ENCODE data around the gene BRIP1.

Gene BRIP1

GRCh38 chr17:61794242-61794641, 69.1 kb downstream of the BRIP1 start:
- Histone ChIP-seq H3K4me3 (ENCODE audit: low read length in 2 of 2) (no peak overlapping the region), H3K9ac (ENCODE audit: low read depth in 1 of 2, low read length in 2 of 2) (no peak overlapping the region), H3K27me3 (ENCODE audit: control insufficient read depth in 2 of 2, insufficient read depth in 2 of 2, low read length in 2 of 2) (no peaks in the 10 kb centered on the region), H3K27ac (ENCODE audit: low read depth in 2 of 2, low read length in 2 of 2) (no peak overlapping the region), H3K4me1 (ENCODE audit: control insufficient read depth in 2 of 2, insufficient read depth in 2 of 2, low read length in 2 of 2) (no peaks in the 10 kb centered on the region), H3K9me3 (ENCODE audit: control insufficient read depth in 2 of 2, low read length in 2 of 2) (no peaks in the 10 kb centered on the region), H3K36me3 (ENCODE audit: control insufficient read depth in 2 of 2, insufficient read depth in 2 of 2, low read length in 2 of 2) (no peaks in the 10 kb centered on the region)

GRCh38 chr17:61793565-61793964, 69.8 kb downstream of the BRIP1 start:
- Histone ChIP-seq H3K36me3 (ENCODE audit: control insufficient read depth in 2 of 2, insufficient read depth in 2 of 2, low read length in 2 of 2) (no peaks in the 10 kb centered on the region), H3K9me3 (ENCODE audit: control insufficient read depth in 2 of 2, low read length in 2 of 2) (no peaks in the 10 kb centered on the region), H3K4me3 (ENCODE audit: low read length in 2 of 2) (no peak overlapping the region), H3K9ac (ENCODE audit: low read depth in 1 of 2, low read length in 2 of 2) (no peak overlapping the region), H3K27ac (ENCODE audit: low read depth in 2 of 2, low read length in 2 of 2) (no peak overlapping the region), H3K4me1 (ENCODE audit: control insufficient read depth in 2 of 2, insufficient read depth in 2 of 2, low read length in 2 of 2) (no peaks in the 10 kb centered on the region), H3K27me3 (ENCODE audit: control insufficient read depth in 2 of 2, insufficient read depth in 2 of 2, low read length in 2 of 2) (no peaks in the 10 kb centered on the region)

GRCh38 chr17:61789872-61790271, 73.5 kb downstream of the BRIP1 start:
- Histone ChIP-seq H3K9ac (ENCODE audit: low read depth in 1 of 2, low read length in 2 of 2) (no peak overlapping the region), H3K9me3 (ENCODE audit: control insufficient read depth in 2 of 2, low read length in 2 of 2) (no peaks in the 10 kb centered on the region), H3K27me3 (ENCODE audit: control insufficient read depth in 2 of 2, insufficient read depth in 2 of 2, low read length in 2 of 2) (no peaks in the 10 kb centered on the region), H3K36me3 (ENCODE audit: control insufficient read depth in 2 of 2, insufficient read depth in 2 of 2, low read length in 2 of 2) (no peaks in the 10 kb centered on the region), H3K4me1 (ENCODE audit: control insufficient read depth in 2 of 2, insufficient read depth in 2 of 2, low read length in 2 of 2) (no peaks in the 10 kb centered on the region), H3K4me3 (ENCODE audit: low read length in 2 of 2) (no peak overlapping the region), H3K27ac (ENCODE audit: low read depth in 2 of 2, low read length in 2 of 2) (no peak overlapping the region)

- Histone ChIP-seq H3K27me3 (ENCODE audit: control insufficient read depth in 2 of 2, insufficient read depth in 2 of 2, low read length in 2 of 2) (no peaks in the 10 kb centered on the region), H3K4me3 (ENCODE audit: low read length in 2 of 2) (no peak overlapping the region), H3K9ac (ENCODE audit: low read depth in 1 of 2, low read length in 2 of 2) (no peak overlapping the region), H3K9me3 (ENCODE audit: control insufficient read depth in 2 of 2, low read length in 2 of 2) (no peaks in the 10 kb centered on the region), H3K4me1 (ENCODE audit: control insufficient read depth in 2 of 2, insufficient read depth in 2 of 2, low read length in 2 of 2) (no peaks in the 10 kb centered on the region), H3K27ac (ENCODE audit: low read depth in 2 of 2, low read length in 2 of 2) (no peak overlapping the region), H3K36me3 (ENCODE audit: control insufficient read depth in 2 of 2, insufficient read depth in 2 of 2, low read length in 2 of 2) (no peaks in the 10 kb centered on the region)
Measured at GRCh38 chr17:61786088-61786487, 77.2 kb downstream of the BRIP1 start.

- no peaks in the 10 kb centered on the region for H3K4me1 ChIP-seq (ENCODE audit: control insufficient read depth in 2 of 2, insufficient read depth in 2 of 2, low read length in 2 of 2)
- no peaks in the 10 kb centered on the region for H3K36me3 ChIP-seq (ENCODE audit: control insufficient read depth in 2 of 2, insufficient read depth in 2 of 2, low read length in 2 of 2)
- H3K9ac ChIP-seq (ENCODE audit: low read depth in 1 of 2, low read length in 2 of 2): no peak overlapping the region
- no peaks in the 10 kb centered on the region for H3K9me3 ChIP-seq (ENCODE audit: control insufficient read depth in 2 of 2, low read length in 2 of 2)
- no peaks in the 10 kb centered on the region for H3K27me3 ChIP-seq (ENCODE audit: control insufficient read depth in 2 of 2, insufficient read depth in 2 of 2, low read length in 2 of 2)
- no peak overlapping the region for H3K27ac ChIP-seq (ENCODE audit: low read depth in 2 of 2, low read length in 2 of 2)
- H3K4me3 ChIP-seq (ENCODE audit: low read length in 2 of 2): no peak overlapping the region
Measured at GRCh38 chr17:61784510-61784909, 78.8 kb downstream of the BRIP1 start.

GRCh38 chr17:61783556-61784304, 79.6 kb downstream of the BRIP1 start:
- Histone ChIP-seq H3K9ac (ENCODE audit: low read depth in 1 of 2, low read length in 2 of 2) (no peak overlapping the region), H3K27ac (ENCODE audit: low read depth in 2 of 2, low read length in 2 of 2) (no peak overlapping the region), H3K9me3 (ENCODE audit: control insufficient read depth in 2 of 2, low read length in 2 of 2) (no peaks in the 10 kb centered on the region), H3K4me1 (ENCODE audit: control insufficient read depth in 2 of 2, insufficient read depth in 2 of 2, low read length in 2 of 2) (no peaks in the 10 kb centered on the region), H3K36me3 (ENCODE audit: control insufficient read depth in 2 of 2, insufficient read depth in 2 of 2, low read length in 2 of 2) (no peaks in the 10 kb centered on the region), H3K27me3 (ENCODE audit: control insufficient read depth in 2 of 2, insufficient read depth in 2 of 2, low read length in 2 of 2) (no peaks in the 10 kb centered on the region), H3K4me3 (ENCODE audit: low read length in 2 of 2) (no peak overlapping the region)

- H3K27ac ChIP-seq (ENCODE audit: low read depth in 2 of 2, low read length in 2 of 2): no peak overlapping the region
- H3K4me3 ChIP-seq (ENCODE audit: low read length in 2 of 2): no peak overlapping the region
- H3K9me3 ChIP-seq (ENCODE audit: control insufficient read depth in 2 of 2, low read length in 2 of 2): no peaks in the 10 kb centered on the region
- no peaks in the 10 kb centered on the region for H3K4me1 ChIP-seq (ENCODE audit: control insufficient read depth in 2 of 2, insufficient read depth in 2 of 2, low read length in 2 of 2)
- no peak overlapping the region for H3K9ac ChIP-seq (ENCODE audit: low read depth in 1 of 2, low read length in 2 of 2)
- H3K27me3 ChIP-seq (ENCODE audit: control insufficient read depth in 2 of 2, insufficient read depth in 2 of 2, low read length in 2 of 2): no peaks in the 10 kb centered on the region
- H3K36me3 ChIP-seq (ENCODE audit: control insufficient read depth in 2 of 2, insufficient read depth in 2 of 2, low read length in 2 of 2): no peaks in the 10 kb centered on the region
Measured at GRCh38 chr17:61783120-61783519, 80.2 kb downstream of the BRIP1 start.

GRCh38 chr17:61782683-61783082, 80.6 kb downstream of the BRIP1 start:
- no peak overlapping the region for H3K4me3 ChIP-seq (ENCODE audit: low read length in 2 of 2)
- H3K9ac ChIP-seq (ENCODE audit: low read depth in 1 of 2, low read length in 2 of 2): no peak overlapping the region
- no peaks in the 10 kb centered on the region for H3K27me3 ChIP-seq (ENCODE audit: control insufficient read depth in 2 of 2, insufficient read depth in 2 of 2, low read length in 2 of 2)
- no peak overlapping the region for H3K27ac ChIP-seq (ENCODE audit: low read depth in 2 of 2, low read length in 2 of 2)
- no peaks in the 10 kb centered on the region for H3K9me3 ChIP-seq (ENCODE audit: control insufficient read depth in 2 of 2, low read length in 2 of 2)
- no peaks in the 10 kb centered on the region for H3K4me1 ChIP-seq (ENCODE audit: control insufficient read depth in 2 of 2, insufficient read depth in 2 of 2, low read length in 2 of 2)
- H3K36me3 ChIP-seq (ENCODE audit: control insufficient read depth in 2 of 2, insufficient read depth in 2 of 2, low read length in 2 of 2): no peaks in the 10 kb centered on the region

- H3K27me3 ChIP-seq (ENCODE audit: control insufficient read depth in 2 of 2, insufficient read depth in 2 of 2, low read length in 2 of 2): no peaks in the 10 kb centered on the region
Measured at GRCh38 chr17:61775364-61775763, 88.0 kb downstream of the BRIP1 start.

GRCh38 chr17:61774724-61775123, 88.6 kb downstream of the BRIP1 start:
- Histone ChIP-seq H3K27me3 (ENCODE audit: control insufficient read depth in 2 of 2, insufficient read depth in 2 of 2, low read length in 2 of 2) (no peaks in the 10 kb centered on the region), H3K36me3 (ENCODE audit: control insufficient read depth in 2 of 2, insufficient read depth in 2 of 2, low read length in 2 of 2) (no peaks in the 10 kb centered on the region), H3K9ac (ENCODE audit: low read depth in 1 of 2, low read length in 2 of 2) (no peak overlapping the region), H3K4me1 (ENCODE audit: control insufficient read depth in 2 of 2, insufficient read depth in 2 of 2, low read length in 2 of 2) (no peaks in the 10 kb centered on the region), H3K4me3 (ENCODE audit: low read length in 2 of 2) (no peak overlapping the region), H3K9me3 (ENCODE audit: control insufficient read depth in 2 of 2, low read length in 2 of 2) (peaks cover 2 to 7% of the 10 kb centered on the region in 2 donors), H3K27ac (ENCODE audit: low read depth in 2 of 2, low read length in 2 of 2) (no peak overlapping the region)

More at GRCh38 chr17:61775364-61775763, 88.0 kb downstream of the BRIP1 start:
- Histone ChIP-seq H3K36me3 (ENCODE audit: control insufficient read depth in 2 of 2, insufficient read depth in 2 of 2, low read length in 2 of 2) (no peaks in the 10 kb centered on the region), H3K4me3 (ENCODE audit: low read length in 2 of 2) (no peak overlapping the region), H3K27ac (ENCODE audit: low read depth in 2 of 2, low read length in 2 of 2) (no peak overlapping the region), H3K4me1 (ENCODE audit: control insufficient read depth in 2 of 2, insufficient read depth in 2 of 2, low read length in 2 of 2) (no peaks in the 10 kb centered on the region), H3K9me3 (ENCODE audit: control insufficient read depth in 2 of 2, low read length in 2 of 2) (peaks cover 0 to 7% of the 10 kb centered on the region in 2 donors), H3K9ac (ENCODE audit: low read depth in 1 of 2, low read length in 2 of 2) (no peak overlapping the region)
